ENCODE measurements around the gene PLA2G12B. TPM values are rescaled to one million over a fixed set of nuclear protein-coding genes. Genes with fewer than 3 reads are reported as not detected.
A peak's percentile ranks its signal among the peaks of the same experiment; 100 is the strongest.
"Not testable (repeated sequence)": the region's sequence is repeated elsewhere in the genome, so short reads cannot be mapped to it uniquely, and the experiment has no call there.

Gene PLA2G12B
- total RNA-seq, 2 experiments from 2014 or later: not detected

GRCh38 chr10:72906446-72906845 is 48.2 kb downstream of the PLA2G12B start:
- H3K27ac Mint-ChIP-seq: no peak overlapping the region
- DNase-seq: no peak
- no peak overlapping the region for H3K4me3 Mint-ChIP-seq
- H3K9me3 Mint-ChIP-seq (ENCODE audit: insufficient read depth): no peaks in the 10 kb centered on the region
- no peaks in the 10 kb centered on the region for H3K4me1 Mint-ChIP-seq (ENCODE audit: low read depth)
- no peak for ATAC-seq
- CTCF ChIA-PET: interaction anchor here (1.3 kb wide), 1 partner anchor 532 kb away, joined by 3 read pairs; no protein-coding TSS in a partner anchor
- no peaks in the 10 kb centered on the region for H3K36me3 Mint-ChIP-seq (ENCODE audit: low read depth)
- H3K27me3 Mint-ChIP-seq (ENCODE audit: low read depth): no peaks in the 10 kb centered on the region
- POLR2A ChIA-PET: no interaction called here

- Mint-ChIP-seq H3K27ac (no peak overlapping the region), H3K4me1 (ENCODE audit: low read depth) (no peaks in the 10 kb centered on the region), H3K36me3 (ENCODE audit: low read depth) (no peaks in the 10 kb centered on the region), H3K9me3 (ENCODE audit: insufficient read depth) (no peaks in the 10 kb centered on the region), H3K4me3 (no peak overlapping the region), H3K27me3 (ENCODE audit: low read depth) (no peaks in the 10 kb centered on the region)
- POLR2A ChIA-PET: no interaction called here
- no peak for DNase-seq
- CTCF ChIA-PET: no interaction called here
- no peak for ATAC-seq
These were observed 49.8 kb downstream of the PLA2G12B start for GRCh38 chr10:72904806-72905205.

GRCh38 chr10:72903941-72904446 is 50.6 kb downstream of the PLA2G12B start:
- ATAC-seq, POLR2A ChIA-PET, CTCF ChIA-PET: not testable (repeated sequence)

GRCh38 chr10:72899545-72899944 is 55.1 kb downstream of the PLA2G12B start:
- no peak for ATAC-seq
- CTCF ChIA-PET: no interaction called here
- no peaks in the 10 kb centered on the region for H3K4me1 Mint-ChIP-seq (ENCODE audit: low read depth)
- no peak overlapping the region for H3K4me3 Mint-ChIP-seq
- DNase-seq: no peak
- peaks cover 16% of the 10 kb centered on the region for H3K27me3 Mint-ChIP-seq (ENCODE audit: low read depth)
- no peaks in the 10 kb centered on the region for H3K36me3 Mint-ChIP-seq (ENCODE audit: low read depth)
- no peaks in the 10 kb centered on the region for H3K9me3 Mint-ChIP-seq (ENCODE audit: insufficient read depth)
- POLR2A ChIA-PET: no interaction called here
- no peak overlapping the region for H3K27ac Mint-ChIP-seq

More at GRCh38 chr10:72903941-72904446, 50.6 kb downstream of the PLA2G12B start:
- not testable (repeated sequence) for H3K27me3 Mint-ChIP-seq (ENCODE audit: low read depth); H3K36me3 Mint-ChIP-seq (ENCODE audit: low read depth); H3K9me3 Mint-ChIP-seq (ENCODE audit: insufficient read depth); DNase-seq; H3K27ac Mint-ChIP-seq; H3K4me1 Mint-ChIP-seq (ENCODE audit: low read depth); H3K4me3 Mint-ChIP-seq

- Mint-ChIP-seq H3K27me3 (ENCODE audit: low read depth) (peaks cover 20% of the 10 kb centered on the region), H3K4me3 (no peak overlapping the region), H3K9me3 (ENCODE audit: insufficient read depth) (no peaks in the 10 kb centered on the region), H3K4me1 (ENCODE audit: low read depth) (no peaks in the 10 kb centered on the region), H3K27ac (no peak overlapping the region), H3K36me3 (ENCODE audit: low read depth) (no peaks in the 10 kb centered on the region)
- ChIA-PET CTCF (no interaction called here), POLR2A (no interaction called here)
- DNase-seq: no peak
- no peak for ATAC-seq
These were observed 56.0 kb downstream of the PLA2G12B start for GRCh38 chr10:72898616-72899015.

GRCh38 chr10:72895236-72895850 is 59.3 kb downstream of the PLA2G12B start:
- Mint-ChIP-seq H3K4me1 (ENCODE audit: low read depth) (peaks cover 2% of the 10 kb centered on the region), H3K4me3 (no peak overlapping the region), H3K36me3 (ENCODE audit: low read depth) (no peaks in the 10 kb centered on the region), H3K27me3 (ENCODE audit: low read depth) (peaks cover 22% of the 10 kb centered on the region), H3K9me3 (ENCODE audit: insufficient read depth) (no peaks in the 10 kb centered on the region), H3K27ac (no peak overlapping the region)
- DNase-seq (no peak), ATAC-seq (no peak)
- ChIA-PET POLR2A (interaction anchor here (0.6 kb wide), 1 partner anchor 165 kb away, joined by 4 read pairs; no protein-coding TSS in a partner anchor), CTCF (no interaction called here)

- H3K27me3 Mint-ChIP-seq (ENCODE audit: low read depth): peaks cover 22% of the 10 kb centered on the region
- no peak for DNase-seq
- CTCF ChIA-PET: no interaction called here
- H3K36me3 Mint-ChIP-seq (ENCODE audit: low read depth): peaks cover 5% of the 10 kb centered on the region
- peaks cover 8% of the 10 kb centered on the region for H3K4me1 Mint-ChIP-seq (ENCODE audit: low read depth)
- H3K4me3 Mint-ChIP-seq: no peak within 1 kb of the TSS
- H3K27ac Mint-ChIP-seq: no peak within 1 kb of the TSS
- no peaks in the 10 kb centered on the region for H3K9me3 Mint-ChIP-seq (ENCODE audit: insufficient read depth)
- POLR2A ChIA-PET: interaction anchor here (0.5 kb wide), 1 partner anchor 49 kb away, joined by 7 read pairs; no protein-coding TSS in a partner anchor
- no peak for ATAC-seq
These were observed 61.3 kb downstream of the PLA2G12B start, which contains the start of gene OIT3 for GRCh38 chr10:72893136-72893798. Gene OIT3, plus strand, starts transcription at chr10:72893739. Its CDS starts 60 bp downstream, at chr10:72893799.

- Mint-ChIP-seq H3K9me3 (ENCODE audit: insufficient read depth) (no peaks in the 10 kb centered on the region), H3K36me3 (ENCODE audit: low read depth) (peaks cover 18% of the 10 kb centered on the region), H3K27ac (no peak overlapping the region), H3K27me3 (ENCODE audit: low read depth) (peaks cover 9% of the 10 kb centered on the region), H3K4me1 (ENCODE audit: low read depth) (peaks cover 19% of the 10 kb centered on the region), H3K4me3 (no peak overlapping the region)
- POLR2A ChIA-PET: interaction anchor here (0.6 to 1.1 kb wide), 2 partner anchors 9 to 161 kb away, joined by 3 to 4 read pairs; no protein-coding TSS in a partner anchor
- DNase-seq (no peak), ATAC-seq (no peak)
- CTCF ChIA-PET: interaction anchor here (1.1 kb wide), 1 partner anchor 14 kb away, joined by 3 read pairs; no protein-coding TSS in a partner anchor
These were observed 64.5 kb downstream of the PLA2G12B start for GRCh38 chr10:72890086-72890485.

GRCh38 chr10:72889391-72889831 is 65.2 kb downstream of the PLA2G12B start:
- Mint-ChIP-seq H3K36me3 (ENCODE audit: low read depth) (peaks cover 18% of the 10 kb centered on the region), H3K27me3 (ENCODE audit: low read depth) (peaks cover 5% of the 10 kb centered on the region), H3K9me3 (ENCODE audit: insufficient read depth) (no peaks in the 10 kb centered on the region), H3K27ac (no peak overlapping the region), H3K4me3 (no peak overlapping the region), H3K4me1 (ENCODE audit: low read depth) (peaks cover 19% of the 10 kb centered on the region)
- ChIA-PET CTCF (interaction anchor here (1.3 kb wide), 1 partner anchor 64 kb away, joined by 5 read pairs; no protein-coding TSS in a partner anchor), POLR2A (interaction anchor here (0.6 kb wide), 1 partner anchor 161 kb away, joined by 4 read pairs; no protein-coding TSS in a partner anchor)
- DNase-seq (no peak), ATAC-seq (no peak)

GRCh38 chr10:72888151-72888638 is 66.4 kb downstream of the PLA2G12B start:
- Mint-ChIP-seq H3K4me1 (ENCODE audit: low read depth) (peaks cover 19% of the 10 kb centered on the region), H3K4me3 (no peak overlapping the region), H3K36me3 (ENCODE audit: low read depth) (peaks cover 25% of the 10 kb centered on the region), H3K9me3 (ENCODE audit: insufficient read depth) (no peaks in the 10 kb centered on the region), H3K27me3 (ENCODE audit: low read depth) (peaks cover 2% of the 10 kb centered on the region), H3K27ac (peak overlapping the region; percentile 14)
- ATAC-seq (no peak), DNase-seq (no peak)
- CTCF ChIA-PET: interaction anchor here (1.0 to 1.3 kb wide), 2 partner anchors 28 to 66 kb away, joined by 3 to 5 read pairs; no protein-coding TSS in a partner anchor
- POLR2A ChIA-PET: no interaction called here

- ATAC-seq (no peak), DNase-seq (no peak)
- ChIA-PET POLR2A (interaction anchor here (0.6 kb wide), 1 partner anchor 18 kb away, joined by 3 read pairs; no protein-coding TSS in a partner anchor), CTCF (no interaction called here)
- peaks cover under 1% of the 10 kb centered on the region for H3K27me3 Mint-ChIP-seq (ENCODE audit: low read depth)
- H3K9me3 Mint-ChIP-seq (ENCODE audit: insufficient read depth): peaks cover 1% of the 10 kb centered on the region
- peak overlapping the region; percentile 11 for H3K4me3 Mint-ChIP-seq
- H3K4me1 Mint-ChIP-seq (ENCODE audit: low read depth): peaks cover 17% of the 10 kb centered on the region
- H3K27ac Mint-ChIP-seq: peak overlapping the region; percentile 62
- peaks cover 30% of the 10 kb centered on the region for H3K36me3 Mint-ChIP-seq (ENCODE audit: low read depth)
These were observed 67.6 kb downstream of the PLA2G12B start for GRCh38 chr10:72887043-72887442.

GRCh38 chr10:72886621-72887020 is 68.0 kb downstream of the PLA2G12B start:
- H3K36me3 Mint-ChIP-seq (ENCODE audit: low read depth): peaks cover 31% of the 10 kb centered on the region
- H3K4me1 Mint-ChIP-seq (ENCODE audit: low read depth): peaks cover 16% of the 10 kb centered on the region
- no peak overlapping the region for H3K4me3 Mint-ChIP-seq
- DNase-seq (no peak), ATAC-seq (no peak)
- no peak overlapping the region for H3K27ac Mint-ChIP-seq
- CTCF ChIA-PET: no interaction called here
- peaks cover 3% of the 10 kb centered on the region for H3K9me3 Mint-ChIP-seq (ENCODE audit: insufficient read depth)
- no peaks in the 10 kb centered on the region for H3K27me3 Mint-ChIP-seq (ENCODE audit: low read depth)
- POLR2A ChIA-PET: interaction anchor here (0.6 kb wide), 1 partner anchor 18 kb away, joined by 3 read pairs; no protein-coding TSS in a partner anchor

Measured in activated CD8-positive, alpha-beta T cell treated with anti-CD3 and anti-CD28 coated beads, Interleukin-2, amount 10 ng/mL, durations not matched to agents 7 days and 5 days (primary cell).